HG03520 (cell line): Measurements from ENCODE around the gene MYL3.
"Not testable (repeated sequence)": the region's sequence is repeated elsewhere in the genome, so short reads cannot be mapped to it uniquely, and the experiment has no call there.

Experiments used
- ATAC-seq: cut with Tn5 transposase; IDR thresholded peaks from one replicate; pipeline ENCODE4 v1.9.1; 2021; ENCODE audit warnings: mild to moderate bottlenecking, moderate library complexity; ENCODE audit not compliant: unreplicated experiment

MYL3 gene

GRCh38 chr3:46863261-46863782, at the start of gene MYL3:
MYL3 (minus strand) TSS chr3:46863444; CDS start chr3:46863390, 54 bp downstream.
- no peak for ATAC-seq

- no peak for ATAC-seq
Observed at GRCh38 chr3:46912986-46913385, 49.7 kb upstream of the MYL3 start.

- not testable (repeated sequence) for ATAC-seq
Observed at GRCh38 chr3:46910914-46911313, 47.7 kb upstream of the MYL3 start.

- ATAC-seq = no peak
Observed at GRCh38 chr3:46910166-46910760, 47.0 kb upstream of the MYL3 start.

GRCh38 chr3:46909535-46910161, 46.4 kb upstream of the MYL3 start:
- ATAC-seq = peak; percentile 54

GRCh38 chr3:46908986-46909534, 45.8 kb upstream of the MYL3 start:
- no peak for ATAC-seq

GRCh38 chr3:46908294-46908985, 45.2 kb upstream of the MYL3 start:
- no peak for ATAC-seq

- no peak for ATAC-seq
Observed at GRCh38 chr3:46907960-46908293, 44.7 kb upstream of the MYL3 start.

- no peak for ATAC-seq
Observed at GRCh38 chr3:46907271-46907670, 44.0 kb upstream of the MYL3 start.

GRCh38 chr3:46906471-46907058, 43.3 kb upstream of the MYL3 start:
- ATAC-seq = no peak

GRCh38 chr3:46905661-46906451, 42.6 kb upstream of the MYL3 start:
- no peak for ATAC-seq

- no peak for ATAC-seq
Observed at GRCh38 chr3:46905213-46905560, 41.9 kb upstream of the MYL3 start.

GRCh38 chr3:46904303-46905212, 41.3 kb upstream of the MYL3 start:
- ATAC-seq = no peak

- no peak for ATAC-seq
Observed at GRCh38 chr3:46903341-46904302, 40.4 kb upstream of the MYL3 start.

GRCh38 chr3:46902188-46902631, 39.0 kb upstream of the MYL3 start:
- no peak for ATAC-seq

GRCh38 chr3:46901591-46902187, 38.4 kb upstream of the MYL3 start:
- no peak for ATAC-seq

- no peak for ATAC-seq
Observed at GRCh38 chr3:46901061-46901460, 37.8 kb upstream of the MYL3 start.

- ATAC-seq = no peak
Observed at GRCh38 chr3:46900356-46900755, 37.1 kb upstream of the MYL3 start.
